GM20431 (cell line): ENCODE measurements around the gene PTBP3.
"Not testable (repeated sequence)": the region's sequence is repeated elsewhere in the genome, so short reads cannot be mapped to it uniquely, and the experiment has no call there.

Experiments
- in situ Hi-C: fragments of 300-500 bp; cut with MseI, MboI; formaldehyde crosslinking; loops from one replicate; pipeline ENCODE4 v1.15.0; 2020; ENCODE audit warnings: low sequenced_read_pairs; ENCODE audit not compliant: unreplicated experiment

PTBP3 gene

DNA sequence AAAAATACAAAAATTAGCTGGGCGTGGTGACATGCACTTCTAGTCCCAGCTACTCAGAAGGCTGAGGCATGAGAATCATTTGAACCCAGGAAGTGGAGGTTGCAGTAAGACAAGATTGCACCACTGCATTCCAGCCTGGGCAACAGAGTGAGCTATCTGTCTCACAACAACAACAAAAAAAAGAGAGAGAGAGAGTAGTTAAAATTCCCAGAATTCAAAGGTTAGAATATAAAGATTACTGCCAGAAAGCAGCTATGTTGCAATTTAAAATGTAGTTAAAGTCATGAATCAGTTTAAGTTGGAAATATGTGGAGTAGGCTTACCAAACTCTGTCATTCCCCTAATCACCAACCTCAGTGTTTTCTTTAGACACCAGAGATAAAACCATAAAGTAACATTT, 99.7 kb downstream of the PTBP3 start:
- in situ Hi-C loops = no loop called here

DNA sequence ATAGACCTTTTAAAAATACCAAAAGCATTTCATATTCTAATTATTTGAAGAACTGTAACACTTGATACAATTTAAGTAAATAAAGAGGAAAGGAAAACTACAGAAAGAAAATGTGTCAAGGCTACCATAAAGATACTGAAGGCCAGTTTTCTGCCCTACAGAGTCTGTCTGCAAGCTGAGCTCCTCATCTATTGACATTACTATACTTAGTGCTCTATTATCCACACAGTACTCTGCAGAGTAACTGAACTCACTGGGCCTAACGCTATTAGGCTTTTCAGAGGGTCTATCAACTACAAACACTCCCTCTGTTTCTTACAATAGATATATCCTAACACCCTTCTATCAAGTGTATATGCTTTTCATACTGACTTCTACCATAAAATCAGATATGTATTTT, 101.2 kb downstream of the PTBP3 start:
- in situ Hi-C loops = no loop called here

DNA sequence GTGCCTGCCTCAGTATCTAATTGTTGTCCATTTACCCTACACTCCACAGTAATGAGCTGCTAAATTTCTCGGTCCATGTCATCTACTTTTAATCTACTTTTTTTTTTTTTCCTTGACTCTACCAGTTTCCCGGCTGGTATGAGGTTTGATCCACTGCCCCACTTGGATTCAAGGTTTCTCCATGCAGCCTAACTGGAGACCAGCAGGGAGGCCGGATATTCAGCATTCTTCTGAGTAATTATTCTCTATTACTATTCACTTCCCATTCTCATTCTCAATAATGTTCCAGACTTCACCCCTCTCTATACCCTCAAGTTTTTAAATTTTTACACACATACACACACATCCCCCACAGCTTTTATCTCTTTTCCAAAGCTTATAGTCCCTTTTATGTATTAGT, 107.3 kb downstream of the PTBP3 start:
- in situ Hi-C loops = no loop called here

DNA sequence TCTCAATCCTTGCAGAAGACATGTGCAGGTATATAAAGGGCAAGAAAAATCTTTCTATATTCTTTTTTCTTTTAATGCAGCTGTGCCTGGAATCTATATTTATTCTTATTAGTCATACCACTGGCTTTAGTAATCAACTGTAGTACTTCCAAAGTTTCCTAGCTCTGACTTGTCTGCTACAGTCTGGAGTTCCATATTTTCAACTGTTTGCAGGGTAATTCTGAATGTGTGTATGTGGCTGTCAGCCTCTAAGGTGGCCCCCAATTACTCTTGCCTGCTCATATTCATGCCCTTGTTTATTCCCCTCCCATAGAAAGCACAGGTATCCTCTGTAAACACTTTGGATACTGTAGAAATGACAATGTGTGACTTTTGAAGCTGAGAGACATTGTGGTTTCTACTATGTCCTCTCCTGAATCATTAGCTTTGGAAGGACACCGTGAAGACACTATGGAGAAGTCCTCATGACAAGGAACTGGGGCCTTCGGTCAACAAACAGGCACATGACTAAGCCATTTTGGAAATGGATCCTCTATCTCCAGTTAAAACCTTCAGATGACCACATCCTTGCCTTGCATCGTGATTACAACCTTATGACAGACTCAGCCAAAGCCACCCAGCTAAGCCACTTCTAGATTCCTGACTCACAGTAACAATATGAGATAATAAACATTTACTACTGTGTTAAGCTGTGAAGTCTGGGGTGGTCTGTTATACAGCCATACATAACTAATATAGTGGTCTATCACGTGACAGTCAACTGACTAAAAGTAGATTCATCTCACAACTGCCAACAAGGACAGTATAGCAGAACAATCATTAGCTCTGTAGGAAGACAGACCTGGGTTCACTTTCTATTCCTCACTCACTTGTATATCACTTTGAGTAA, 108.8 kb downstream of the PTBP3 start:
- in situ Hi-C loops = no loop called here

DNA sequence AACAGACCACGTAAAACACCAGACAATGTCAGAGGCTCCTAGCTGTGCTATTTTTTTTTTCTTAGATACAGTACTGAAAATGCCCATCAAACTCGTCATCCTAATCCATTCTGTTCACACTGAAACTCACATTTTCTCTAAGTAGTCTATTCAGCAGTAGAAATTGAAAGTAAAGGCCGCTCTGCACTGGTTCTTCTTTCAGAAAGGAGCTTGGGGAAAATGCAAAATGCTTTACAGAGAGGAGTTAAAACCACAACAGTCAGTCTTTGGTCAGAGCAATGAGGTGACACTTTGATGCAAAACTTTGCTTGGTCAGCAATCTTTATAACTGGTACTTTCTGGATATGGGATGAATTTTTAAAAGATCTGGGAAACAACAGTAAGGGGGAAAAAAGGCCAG, 114.5 kb downstream of the PTBP3 start:
- in situ Hi-C loops = no loop called here

DNA sequence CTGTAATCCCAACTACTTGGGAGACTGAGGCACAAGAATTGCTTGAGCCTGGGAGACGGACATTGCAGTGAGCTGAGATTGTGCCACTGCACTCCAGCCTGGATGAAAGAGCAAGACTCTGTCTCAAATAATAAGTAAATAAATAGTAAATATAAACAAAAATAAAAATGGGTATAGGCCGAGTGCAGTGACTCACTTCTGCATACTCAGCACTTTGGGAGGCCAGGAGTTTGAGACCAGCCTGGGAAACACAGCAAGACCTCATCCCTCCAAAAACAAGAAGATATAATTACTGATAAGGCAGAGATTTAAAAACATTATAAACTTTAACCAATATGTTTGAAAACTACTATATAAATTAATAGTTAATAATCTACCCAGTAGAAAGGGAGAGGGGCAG, 120.5 kb downstream of the PTBP3 start:
- in situ Hi-C loops = no loop called here

DNA sequence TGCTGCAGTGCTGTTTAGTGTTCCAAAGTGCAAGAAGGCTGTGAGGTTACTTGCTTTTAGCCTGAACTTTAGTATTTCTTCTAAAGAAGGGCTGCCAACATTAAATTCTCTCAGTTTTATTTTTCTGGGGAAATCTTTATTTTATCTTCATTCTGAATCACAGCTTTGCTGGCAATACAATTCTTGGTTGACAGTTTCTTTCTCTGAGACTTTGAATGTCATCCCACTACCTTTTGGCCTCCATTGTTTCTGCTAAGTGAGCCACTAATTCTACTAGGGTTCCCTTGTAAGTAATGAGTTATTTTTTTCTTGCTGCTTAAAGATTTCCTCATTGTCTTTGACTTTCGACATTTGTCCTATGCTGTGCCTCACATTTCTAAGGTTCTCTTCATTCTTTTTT, 126.0 kb downstream of the PTBP3 start:
- in situ Hi-C loops = no loop called here

DNA sequence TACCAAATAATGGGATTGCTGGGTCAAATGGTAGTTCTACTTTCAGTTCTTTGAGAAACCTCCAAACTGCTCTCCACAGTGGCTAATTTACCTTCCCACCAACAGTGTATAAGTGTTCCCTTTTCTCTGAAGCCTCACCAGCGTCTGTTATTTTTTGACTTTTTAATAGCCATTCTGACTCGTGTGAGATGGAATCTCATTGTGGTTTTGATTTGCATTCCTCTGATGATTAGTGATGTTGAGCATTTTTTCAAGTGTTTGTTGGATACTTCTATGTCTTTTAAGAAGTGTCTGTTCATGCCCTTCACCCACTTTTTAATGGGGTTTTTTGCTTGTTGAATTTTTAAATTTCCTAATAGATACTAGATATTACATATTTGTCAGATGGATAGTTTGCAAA, 129.9 kb downstream of the PTBP3 start:
- in situ Hi-C loops = no loop called here

DNA sequence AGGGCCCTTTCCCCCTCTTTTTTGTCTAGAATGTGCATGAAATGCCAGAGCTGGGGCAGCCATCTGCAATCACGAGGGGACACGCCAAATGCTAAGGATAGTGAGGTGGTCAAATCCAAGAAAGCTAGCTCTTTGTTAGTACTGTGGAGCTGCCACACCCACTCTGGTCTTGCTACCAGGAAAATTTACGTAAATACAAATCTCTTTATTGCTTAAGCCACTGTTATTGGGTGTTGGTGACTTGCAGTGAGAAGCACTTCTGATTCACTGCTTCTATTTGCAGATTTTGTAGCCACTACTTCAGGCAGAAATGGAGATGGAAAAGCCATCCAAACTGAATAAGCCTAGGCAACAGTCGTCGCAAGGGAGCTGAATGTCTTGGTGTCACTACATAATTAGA, 132.7 kb downstream of the PTBP3 start:
- in situ Hi-C loops = no loop called here

DNA sequence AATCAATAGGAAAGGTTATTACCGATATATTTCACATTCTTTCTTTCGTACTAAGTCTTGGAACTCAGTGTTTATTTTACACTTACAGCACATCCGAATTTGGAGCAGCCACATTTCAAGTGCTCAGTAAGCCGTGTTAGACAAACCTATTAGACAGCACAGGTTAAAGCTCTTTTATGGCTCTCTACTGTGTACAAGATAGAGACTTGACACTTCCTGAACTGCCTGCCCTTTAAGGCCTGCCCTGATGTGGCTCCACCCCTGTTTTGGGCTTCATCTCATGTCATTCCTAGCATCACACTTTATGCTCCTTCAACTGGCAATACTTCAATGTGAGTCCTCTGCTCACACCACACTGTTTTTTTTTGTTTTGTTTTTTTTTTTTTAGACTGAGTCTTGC, 134.8 kb downstream of the PTBP3 start:
- in situ Hi-C loops = no loop called here

DNA sequence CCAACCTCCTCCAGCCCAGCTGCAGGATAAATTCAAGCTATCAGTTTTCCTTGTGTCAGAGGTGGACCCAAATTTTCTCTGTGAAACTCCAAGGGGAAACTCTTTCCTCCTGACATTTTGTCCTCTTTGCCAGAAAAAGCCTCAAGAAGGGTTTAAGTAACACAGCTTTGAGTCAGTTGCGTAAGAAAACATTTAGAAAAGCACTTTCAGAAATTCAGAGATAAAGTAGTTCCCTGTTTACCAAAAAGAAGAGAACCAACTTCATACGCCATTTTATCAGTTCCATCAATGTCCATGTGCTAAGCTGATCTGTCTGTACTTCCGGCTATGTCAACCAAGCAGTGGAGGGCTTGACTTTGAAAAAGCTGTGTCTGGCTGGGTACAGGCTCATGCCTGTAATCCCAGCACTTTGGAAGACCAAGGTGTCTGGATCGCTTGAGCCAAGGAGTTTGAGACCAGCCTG, 138.4 kb downstream of the PTBP3 start:
- in situ Hi-C loops = no loop called here

DNA sequence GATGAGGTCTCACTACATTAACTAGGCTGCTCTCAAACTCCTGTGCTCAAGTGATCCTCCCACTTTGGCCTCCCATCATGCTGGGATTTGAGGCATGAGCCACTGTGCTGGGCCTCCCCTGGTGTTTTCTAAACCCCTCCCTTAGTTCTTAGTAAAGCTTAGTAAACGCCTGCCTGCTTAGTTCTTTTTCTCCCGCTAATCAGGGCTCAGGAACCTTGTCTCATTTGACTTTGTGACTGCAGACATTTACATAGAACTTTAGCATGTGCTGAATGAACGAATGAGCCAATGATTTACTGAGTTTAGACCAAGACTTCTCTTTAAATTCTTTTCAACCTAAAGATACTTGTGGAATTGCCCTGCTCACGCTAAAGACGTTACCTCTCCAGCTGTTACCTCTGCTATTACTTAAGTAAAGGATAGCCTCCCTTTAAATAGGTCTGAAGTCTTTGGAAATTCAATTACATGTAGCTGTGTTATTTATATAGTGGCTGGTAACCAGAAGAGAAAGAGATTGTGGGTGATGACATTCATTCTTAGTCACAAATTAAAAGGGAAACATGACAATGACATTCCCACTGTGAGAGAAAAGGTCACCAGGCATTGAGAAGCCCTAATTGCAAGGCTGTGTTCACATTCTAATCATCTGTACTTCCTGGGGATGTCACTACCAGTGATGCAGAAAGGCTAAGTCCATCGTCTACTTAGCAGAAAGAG, 139.7 kb downstream of the PTBP3 start:
- in situ Hi-C loops = no loop called here

DNA sequence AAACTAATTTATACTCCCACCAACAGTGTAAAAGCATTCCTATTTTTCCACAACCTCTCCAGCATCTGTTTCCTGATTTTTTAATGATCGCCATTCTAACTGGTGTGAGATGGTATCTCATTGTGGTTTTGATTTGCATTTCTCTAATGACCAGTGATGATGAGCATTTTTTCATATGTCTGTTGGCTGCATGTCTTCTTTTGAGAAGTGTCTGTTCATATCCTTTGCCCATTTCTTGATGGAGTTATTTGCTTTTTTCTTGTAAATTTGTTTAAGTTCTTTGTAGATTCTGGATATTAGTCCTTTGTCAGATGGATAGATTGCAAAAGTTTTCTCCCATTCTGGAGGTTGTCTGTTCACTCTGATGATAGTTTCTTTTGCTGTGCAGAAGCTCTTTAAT, 143.1 kb downstream of the PTBP3 start:
- in situ Hi-C loops = not testable (repeated sequence)

DNA sequence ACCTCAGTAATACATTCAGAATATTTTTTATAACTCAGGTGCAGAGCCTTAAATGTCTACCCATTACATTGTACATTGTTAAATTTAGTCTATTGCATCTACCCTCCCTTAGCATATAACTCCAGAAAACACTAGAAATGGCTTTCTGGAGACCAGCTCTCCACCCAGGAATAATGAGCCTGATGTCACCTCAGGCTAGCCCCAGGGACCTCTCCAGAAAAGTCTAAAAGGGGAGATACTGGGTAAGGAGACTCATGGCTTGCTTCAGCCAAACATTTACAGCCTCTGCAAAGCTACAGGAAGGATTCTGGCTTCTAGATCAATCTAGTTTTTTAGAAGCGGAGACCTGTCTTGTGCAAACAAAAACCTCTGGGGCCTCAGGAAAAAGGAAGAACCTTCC, 144.5 kb downstream of the PTBP3 start:
- in situ Hi-C loops = no loop called here

DNA sequence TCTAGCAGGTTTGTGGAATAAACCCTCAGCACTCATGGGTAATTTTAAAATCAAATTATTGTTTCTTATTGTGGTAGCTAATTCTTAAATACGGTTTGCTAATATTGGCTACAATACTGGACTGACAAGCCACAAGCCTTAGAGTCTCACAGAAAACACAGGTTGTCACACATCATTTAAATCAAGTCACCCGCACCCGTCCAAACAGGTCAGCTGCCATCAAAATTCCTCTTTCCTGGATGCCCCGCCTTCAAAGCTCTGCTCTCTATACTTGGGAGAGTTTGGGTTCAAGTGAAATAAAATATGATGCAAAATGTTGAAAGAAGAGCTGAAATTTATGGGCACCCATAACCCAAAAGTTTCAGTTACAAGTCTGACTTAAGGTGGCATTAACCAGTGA, 146.0 kb downstream of the PTBP3 start:
- in situ Hi-C loops = no loop called here

DNA sequence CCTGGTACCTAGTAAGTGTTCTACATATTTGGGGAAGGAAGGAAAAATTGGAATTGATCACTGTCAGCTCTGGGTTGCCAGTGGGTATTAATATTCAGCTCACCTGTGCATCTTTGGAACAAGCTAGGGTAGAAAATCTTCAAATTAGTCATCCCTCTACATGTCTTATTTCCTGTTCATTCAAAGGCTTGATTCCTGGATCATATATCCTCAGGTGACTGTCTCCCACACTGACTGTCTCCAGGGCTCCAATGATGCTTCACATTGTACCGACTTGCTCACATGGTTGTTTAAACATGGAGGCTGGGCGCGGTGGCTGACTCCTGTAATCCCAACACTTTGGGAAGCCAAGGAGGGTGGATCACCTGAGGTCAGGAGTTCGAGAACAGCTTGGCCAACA, 146.7 kb downstream of the PTBP3 start:
- in situ Hi-C loops = no loop called here

DNA sequence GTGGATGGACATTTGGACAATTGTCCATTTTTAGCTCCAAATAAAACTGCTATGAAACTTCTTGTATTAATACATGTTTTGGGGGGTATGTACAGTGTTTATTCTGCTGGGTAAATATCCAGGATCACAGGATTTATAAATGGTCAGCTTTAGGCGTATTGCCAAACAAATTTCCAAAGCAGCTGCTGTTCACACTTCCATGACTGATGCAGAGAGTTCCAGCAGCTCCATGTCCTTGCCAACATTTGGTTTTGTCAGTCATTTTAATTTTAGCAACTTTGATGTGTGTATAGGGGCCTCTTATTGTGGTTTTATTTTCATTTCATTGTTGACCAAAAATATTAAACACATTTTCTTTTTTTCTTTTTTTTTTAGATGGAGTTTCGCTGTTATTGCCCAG, 148.5 kb downstream of the PTBP3 start:
- in situ Hi-C loops = no loop called here

DNA sequence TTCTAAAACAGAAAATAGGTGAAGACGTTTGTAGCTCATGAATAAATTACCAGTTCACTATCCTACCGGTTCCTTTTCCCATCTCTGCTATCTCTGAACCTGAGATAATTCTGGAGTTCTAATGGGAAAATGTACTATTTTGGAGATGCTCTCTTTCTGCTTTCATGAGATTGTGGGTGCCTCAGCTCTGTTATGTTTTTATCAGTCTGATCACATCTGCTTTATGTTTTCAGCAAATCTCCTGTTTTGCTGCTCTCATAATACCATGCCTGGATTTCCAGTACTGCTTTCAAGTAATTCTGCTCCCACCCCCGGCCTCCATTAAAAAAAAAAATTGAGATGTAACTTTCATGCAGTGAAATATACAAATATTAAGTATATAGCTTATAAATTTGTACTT, 149.2 kb downstream of the PTBP3 start:
- in situ Hi-C loops = no loop called here

DNA sequence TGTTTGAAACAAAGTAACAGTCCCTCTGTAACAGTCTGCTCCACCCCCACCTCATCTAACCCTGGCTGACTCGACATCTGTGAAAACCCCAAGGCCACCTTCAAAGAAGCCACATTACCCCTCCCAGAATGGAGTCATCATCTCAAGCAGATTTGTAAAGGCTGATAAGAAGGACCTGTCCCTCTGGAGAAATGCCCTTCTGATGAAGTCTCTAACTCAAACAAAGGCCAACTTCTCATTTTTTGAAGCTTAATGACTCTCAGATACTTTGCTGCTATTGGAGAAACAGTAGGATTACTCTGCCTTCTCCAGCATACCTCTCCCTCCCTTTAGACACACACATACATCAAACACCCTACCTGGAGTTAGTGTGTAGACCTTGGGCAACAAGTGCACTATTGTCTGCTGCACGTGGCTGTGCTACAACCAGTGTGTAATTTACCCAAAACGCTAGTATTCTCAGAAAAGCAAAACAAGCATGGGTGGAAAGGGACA, 153.0 kb downstream of the PTBP3 start:
- in situ Hi-C loops = no loop called here

DNA sequence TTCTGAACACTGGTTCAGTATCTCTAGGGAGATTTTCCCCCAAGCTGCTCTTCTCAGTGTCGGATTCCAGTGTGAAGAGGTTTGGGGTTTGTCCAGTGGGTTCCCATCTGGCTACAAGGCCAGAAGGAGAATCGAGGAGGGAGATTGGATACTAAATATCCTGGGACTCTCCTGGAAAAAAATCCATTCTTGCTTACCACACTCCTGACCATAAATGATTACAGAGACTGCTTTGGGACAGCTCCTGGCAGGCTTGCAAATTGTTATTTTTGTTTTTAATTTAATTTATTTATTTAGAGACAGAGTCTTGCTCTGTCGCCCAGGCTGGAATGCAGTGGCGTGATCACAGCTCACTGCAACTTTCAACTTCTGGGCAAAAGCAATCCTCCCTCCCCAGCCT, 153.6 kb downstream of the PTBP3 start:
- in situ Hi-C loops = no loop called here

DNA sequence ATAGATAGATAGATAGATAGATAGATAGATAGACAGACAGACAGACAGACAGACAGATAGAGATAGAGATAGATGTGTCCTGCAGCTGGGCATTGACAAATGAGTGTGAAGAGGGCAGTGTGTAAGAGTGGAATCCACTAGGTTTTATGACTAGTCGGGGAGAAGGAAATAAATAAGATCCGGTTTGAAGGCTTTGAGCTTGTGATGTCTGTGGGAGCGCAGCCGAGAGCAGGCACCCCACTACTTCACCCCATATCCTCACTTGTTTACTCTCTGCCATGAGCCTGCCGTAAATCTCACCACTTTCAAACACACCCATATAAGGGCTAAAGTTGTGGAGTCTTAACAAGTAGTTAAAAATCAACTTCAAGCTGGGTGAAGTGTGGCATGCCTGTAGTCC, 156.9 kb downstream of the PTBP3 start:
- in situ Hi-C loops = no loop called here
